ENCODE data around the gene KIF16B.

The KIF16B gene

GRCh38 chr20:16390991-16391390 lies 182.3 kb downstream of the KIF16B start:
- DNase-seq = no peak

- no peak for DNase-seq
Observed at GRCh38 chr20:16388731-16389130, 184.5 kb downstream of the KIF16B start.

DNA sequence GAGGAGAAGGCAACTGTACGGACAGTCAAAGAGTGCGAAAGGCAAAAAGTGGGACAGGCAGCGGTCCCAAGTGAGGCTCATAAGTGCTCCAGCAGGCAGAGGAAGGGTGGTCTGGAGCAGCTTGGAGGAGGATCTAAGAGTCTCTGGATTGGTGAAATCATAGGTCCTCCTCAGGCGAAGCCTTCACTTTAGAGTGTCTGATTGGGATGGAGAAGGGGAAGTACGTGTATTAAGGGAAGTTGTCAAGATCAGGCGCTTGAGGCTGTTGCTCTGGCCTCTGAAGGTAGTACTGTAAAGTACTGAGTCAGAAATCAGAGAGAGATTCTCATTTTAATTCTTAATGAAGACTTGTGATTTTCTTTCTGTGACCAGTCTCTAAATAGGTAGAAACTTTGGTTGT lies 185.6 kb downstream of the KIF16B start:
- DNase-seq = no peak

DNA sequence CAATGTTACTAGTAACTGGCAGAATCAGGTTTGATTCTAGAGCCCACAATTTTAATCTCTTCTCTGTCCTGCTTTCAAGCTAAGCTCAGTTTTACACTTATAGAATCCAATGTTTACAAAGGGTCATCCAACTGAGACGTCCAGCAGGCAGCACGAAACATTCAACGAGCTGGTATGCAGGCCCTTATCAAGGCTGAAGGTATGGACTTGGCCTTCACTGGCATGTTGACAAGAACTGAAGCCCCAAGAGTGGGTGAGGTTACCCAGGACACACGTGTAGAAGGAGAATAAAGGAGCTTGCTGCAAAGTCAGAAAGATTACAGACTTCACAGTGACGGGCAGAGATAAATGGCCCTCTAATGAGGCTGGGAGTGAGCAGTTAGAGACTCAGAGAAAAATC lies 187.4 kb downstream of the KIF16B start:
- DNase-seq = no peak

GRCh38 chr20:16385462-16385861 lies 187.8 kb downstream of the KIF16B start:
- no peak for DNase-seq

DNA sequence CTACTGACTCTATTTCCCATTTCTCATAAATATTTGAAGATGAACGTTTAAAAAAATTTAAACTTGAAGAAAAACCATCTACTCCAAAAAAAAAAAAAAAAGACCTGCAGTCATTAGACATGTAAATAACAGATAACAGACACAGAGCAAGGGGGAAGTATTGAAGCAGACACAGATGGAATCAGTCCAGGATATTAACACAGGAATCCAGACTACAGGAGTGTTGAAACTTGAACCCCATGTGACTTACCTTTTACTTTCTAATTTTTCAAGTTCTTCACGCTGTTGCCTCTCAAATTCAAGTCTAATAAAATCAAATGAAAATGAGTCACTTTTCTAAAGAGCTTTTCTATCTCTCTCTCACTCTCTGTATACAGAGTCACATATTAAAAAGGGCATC lies 191.8 kb downstream of the KIF16B start:
- DNase-seq = no peak

GRCh38 chr20:16378712-16379370 lies 194.4 kb downstream of the KIF16B start:
- no peak for DNase-seq

- no peak for DNase-seq
Observed at GRCh38 chr20:16378122-16378521, 195.1 kb downstream of the KIF16B start.

GRCh38 chr20:16369441-16369840 lies 203.8 kb downstream of the KIF16B start:
- DNase-seq = no peak

- DNase-seq = no peak
Observed at GRCh38 chr20:16368645-16369292, 204.5 kb downstream of the KIF16B start.

- no peak for DNase-seq
Observed at GRCh38 chr20:16367948-16368560, 205.2 kb downstream of the KIF16B start.

DNA sequence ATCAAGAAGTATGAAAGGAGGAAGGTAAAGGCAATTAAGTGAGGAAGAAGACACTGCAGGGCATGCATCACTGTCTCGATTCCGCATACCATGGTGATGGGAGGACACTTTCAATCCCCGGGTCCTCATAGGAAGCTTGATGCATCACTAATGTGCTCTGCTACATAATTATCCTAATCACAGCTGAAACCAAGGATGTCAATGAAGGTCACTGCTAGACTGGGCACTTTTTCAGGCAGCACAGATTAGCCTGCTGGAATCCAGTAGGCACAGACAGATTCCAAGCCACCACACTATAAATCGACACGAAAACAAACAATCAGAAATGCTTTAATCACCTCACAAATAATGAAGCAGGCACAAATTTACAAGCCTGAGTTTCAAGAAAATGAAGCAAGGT lies 206.7 kb downstream of the KIF16B start:
- DNase-seq = no peak

GRCh38 chr20:16364320-16364687 lies 208.9 kb downstream of the KIF16B start:
- DNase-seq = no peak

DNA sequence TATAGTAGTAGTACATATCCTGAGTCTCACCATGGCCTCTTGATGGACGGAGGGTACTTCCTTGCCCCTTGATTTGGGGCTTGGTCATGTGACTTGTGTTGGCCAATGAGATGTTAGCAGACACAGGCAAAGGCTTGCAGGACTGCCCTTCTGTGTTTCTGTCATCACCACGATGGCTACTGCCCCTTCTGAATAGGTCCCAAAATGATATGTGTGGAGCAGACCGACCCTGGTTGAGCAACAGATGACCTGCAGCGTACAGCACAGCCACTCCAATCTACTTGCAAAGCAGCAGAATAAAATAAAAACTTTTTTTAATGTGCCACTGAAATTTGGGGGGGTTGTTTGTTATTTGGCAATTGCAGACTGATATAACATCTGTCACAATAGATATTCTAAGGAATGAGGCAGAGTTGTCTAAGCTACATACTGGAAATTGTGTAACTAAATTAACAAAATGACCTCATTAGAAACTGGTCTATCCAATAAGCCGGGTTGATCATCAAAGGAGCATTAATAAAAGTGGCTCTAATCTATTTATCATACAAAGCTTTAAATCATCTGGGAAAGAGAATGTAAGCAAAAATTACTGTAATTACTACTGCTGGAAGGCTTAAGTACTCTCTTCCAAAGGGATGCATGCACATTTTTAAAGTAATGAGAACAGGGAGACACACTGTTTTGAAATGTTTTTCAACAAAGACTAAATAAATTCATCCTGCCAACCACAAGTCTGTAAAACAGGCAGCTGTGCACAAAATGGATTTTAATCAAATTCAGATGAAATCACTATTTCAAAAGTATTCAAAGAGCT lies 209.5 kb downstream of the KIF16B start:
- no peak for DNase-seq

DNA sequence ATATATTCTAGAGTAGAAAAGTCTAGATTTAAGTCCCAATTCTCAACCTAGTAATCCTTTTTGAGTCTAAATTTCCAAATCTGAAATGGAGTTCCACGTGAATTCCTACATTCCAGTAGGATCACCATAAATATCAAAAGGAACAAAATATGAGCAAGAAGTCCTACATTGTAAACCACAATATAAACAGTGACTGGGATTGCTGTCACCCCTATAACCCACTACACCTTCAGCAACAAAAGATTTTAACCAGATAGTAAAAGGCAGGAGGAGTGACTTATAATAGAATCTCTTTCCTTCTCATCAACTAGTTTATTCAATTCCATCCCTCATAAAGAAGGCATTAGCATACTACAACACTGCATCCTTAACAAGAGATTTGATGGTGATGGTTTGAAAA lies 210.6 kb downstream of the KIF16B start:
- no peak for DNase-seq

DNA sequence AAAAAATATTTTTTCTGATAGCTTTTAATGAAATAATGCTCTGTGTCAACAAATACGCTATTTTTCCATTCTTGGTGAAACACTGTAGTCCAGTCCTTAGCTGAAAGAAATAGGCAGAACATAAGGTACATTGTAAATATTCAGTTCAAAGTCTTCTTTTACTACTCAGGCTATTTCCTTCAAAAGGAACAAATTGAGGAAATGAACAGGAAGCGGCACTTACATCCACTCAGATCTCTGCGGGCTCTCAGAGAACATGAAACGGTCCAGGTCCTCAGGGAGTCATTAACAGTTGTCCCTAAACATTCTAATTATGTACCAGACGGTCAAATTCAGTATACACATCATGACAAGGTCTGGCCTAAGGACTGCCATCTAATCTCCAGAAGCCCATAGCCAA lies 212.6 kb downstream of the KIF16B start:
- no peak for DNase-seq

- no peak for DNase-seq
Observed at GRCh38 chr20:16353417-16353781, 219.8 kb downstream of the KIF16B start.

GRCh38 chr20:16352751-16353416 lies 220.4 kb downstream of the KIF16B start:
- DNase-seq = no peak

DNA sequence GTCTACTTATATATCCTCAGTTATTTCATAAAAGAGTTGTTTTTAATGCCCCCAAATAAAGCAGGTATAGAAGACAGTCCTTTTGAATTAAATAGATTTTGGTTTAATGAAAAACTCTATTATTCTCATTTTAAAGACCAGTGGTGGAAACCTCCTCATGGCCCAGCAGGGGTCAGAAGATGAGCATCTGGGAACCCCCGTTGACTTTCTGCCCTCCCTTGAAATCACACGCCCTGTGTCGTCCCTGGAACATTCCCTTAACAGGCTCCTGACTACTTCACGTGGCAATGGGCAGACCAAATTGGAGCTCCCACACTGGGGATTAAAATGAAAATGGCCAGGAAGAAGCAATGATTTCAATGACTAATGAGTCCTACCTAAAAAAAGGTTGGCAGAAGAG lies 220.9 kb downstream of the KIF16B start:
- DNase-seq = no peak

DNA sequence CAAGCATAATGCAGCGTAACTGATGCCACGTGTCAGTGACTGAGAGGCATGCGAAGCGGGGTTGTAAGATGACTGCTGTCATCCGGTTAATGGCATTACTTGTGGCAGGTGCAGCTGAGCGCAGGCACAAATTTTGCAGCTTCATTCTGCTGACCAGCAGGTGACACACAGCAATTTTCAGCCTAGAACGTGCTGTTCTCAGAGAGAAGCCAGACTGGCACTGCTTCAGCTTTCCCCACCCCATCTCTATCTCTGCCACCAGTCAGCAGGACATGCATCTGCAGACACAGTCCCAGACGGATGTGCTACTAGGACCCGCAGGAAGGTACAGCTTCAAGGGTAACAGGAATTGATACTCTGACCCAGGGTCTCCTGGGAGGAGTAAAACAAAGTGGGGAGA lies 221.8 kb downstream of the KIF16B start:
- DNase-seq = no peak

DNA sequence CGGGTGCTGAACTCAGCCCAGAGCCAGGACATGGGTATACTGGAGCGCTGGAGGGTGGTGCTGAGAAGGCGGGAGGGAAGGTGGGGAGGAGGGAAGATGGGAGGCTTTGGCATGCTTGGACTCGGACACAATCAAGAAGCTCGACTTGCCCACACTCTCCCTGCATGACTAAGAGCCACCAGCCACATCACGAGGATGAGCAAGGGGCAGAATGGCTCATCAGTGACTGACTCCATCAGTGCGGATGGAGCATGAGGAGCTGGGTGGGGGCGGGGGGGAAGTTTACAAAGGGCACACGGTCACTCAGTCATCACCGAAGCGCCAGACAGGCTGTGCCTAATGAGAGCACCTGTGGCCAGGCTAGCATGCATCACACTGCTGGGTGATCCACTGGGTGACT lies 222.8 kb downstream of the KIF16B start:
- no peak for DNase-seq

DNA sequence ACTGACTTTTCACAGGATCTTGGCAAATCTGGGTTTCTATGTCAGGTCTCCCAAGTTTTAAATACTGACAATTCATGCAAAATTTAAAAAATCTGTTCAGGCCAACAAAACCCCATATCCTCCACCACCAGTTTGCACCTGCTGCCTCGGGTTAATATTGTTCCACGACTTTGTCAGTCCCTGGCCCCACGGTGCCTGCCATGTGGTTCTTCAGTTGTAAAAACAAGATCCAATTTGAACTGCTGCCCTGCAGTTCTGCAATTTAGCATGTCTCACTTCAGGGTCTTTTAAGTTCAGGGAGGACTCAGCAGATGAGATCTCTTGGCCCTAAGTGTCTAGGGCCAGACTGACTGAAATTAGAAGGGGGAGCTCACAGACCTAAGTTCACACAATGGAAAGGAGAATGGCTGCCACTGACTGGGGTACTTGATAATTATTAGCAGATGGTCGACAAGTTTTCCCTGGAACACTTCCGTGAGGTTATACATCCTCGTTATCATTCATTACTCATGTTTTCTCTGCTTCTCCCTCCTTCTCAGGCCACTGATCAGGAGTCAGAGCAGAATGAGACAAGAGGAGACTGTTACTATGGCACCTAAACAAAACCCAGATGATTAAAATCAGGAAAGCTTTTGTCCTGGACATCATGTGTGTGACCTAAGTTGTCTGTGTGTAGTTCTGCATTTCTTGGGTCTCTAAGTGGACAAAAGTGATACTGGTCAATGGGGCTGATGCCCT lies 223.6 kb downstream of the KIF16B start:
- DNase-seq = no peak

- no peak for DNase-seq
Observed at GRCh38 chr20:16346956-16347355, 226.3 kb downstream of the KIF16B start.

Measured in SIG-M5 (cell line).